ENCODE measurements around the gene CD109.

GRCh38 chr6:73695619-73696421, at the start of gene CD109:
- no peak for TF ChIP-seq CTCF (IDR thresholded peaks at IDR 0.05)
- peak in 1 of 2 donors; percentile 49 for TF ChIP-seq EP300 (IDR thresholded peaks at IDR 0.05)
